H1 (cell line): Measurements from ENCODE around the gene LCN6. TPM values are rescaled to one million over a fixed set of nuclear protein-coding genes. Genes with fewer than 3 reads are reported as not detected.

Experiments
- EGR1 ChIP-seq: IDR thresholded peaks from 2 replicates; pipeline ENCODE4 v1.6.1; 2011; ENCODE audit warnings: low read depth, low read length, borderline replicate concordance
- GTF2F1 ChIP-seq: IDR thresholded peaks from 2 replicates; pipeline ENCODE4 v1.6.1; 2012; ENCODE audit warnings: low read depth, low read length, improper control_type of control experiment, borderline replicate concordance
- JUN ChIP-seq: IDR thresholded peaks from 2 replicates; pipeline ENCODE4 v1.6.1; 2011; ENCODE audit warnings: low read depth, mild to moderate bottlenecking, improper control_type of control experiment, low read length
- JUND ChIP-seq: IDR thresholded peaks from 2 replicates; pipeline ENCODE4 v1.6.1; 2011; ENCODE audit warnings: mild to moderate bottlenecking, improper control_type of control experiment, low read length
- RBBP5 ChIP-seq: IDR thresholded peaks from 2 replicates; pipeline ENCODE4 v1.7.1; 2012; ENCODE audit warnings: low read depth, mild to moderate bottlenecking, inconsistent platforms, low read length, moderate library complexity, borderline replicate concordance
- SIX5 ChIP-seq: IDR thresholded peaks from 2 replicates; pipeline ENCODE4 v1.6.1; 2011; ENCODE audit warnings: mild to moderate bottlenecking, low read depth, low read length
- SP4 ChIP-seq: IDR thresholded peaks from 2 replicates; pipeline ENCODE4 v1.6.1; 2012; ENCODE audit warnings: low read length, inconsistent platforms
- TEAD4 ChIP-seq: IDR thresholded peaks from 2 replicates; pipeline ENCODE4 v1.6.1; 2012; ENCODE audit warnings: low read depth, low read length, inconsistent platforms, mixed read lengths
- YY1 ChIP-seq: IDR thresholded peaks from 2 replicates; pipeline ENCODE4 v1.6.1; 2011; ENCODE audit warnings: low read depth, mild to moderate bottlenecking, low read length
- polyA plus RNA-seq, 7 experiments: library from polyadenylated mRNA; depleted of rRNA in 3 of 7; stranded (reverse) in 5 of 7; unstranded in 2 of 7; fragments of >200 nt in 5 of 7; fragments of 200-250 nt in 2 of 7; gene quantifications; 1 replicate in 5 of 7; 2 replicates in 1 of 7; 4 replicates in 1 of 7; pipeline versions ENCODE4 v1.2.1 to v1.2.3, GENCODE V29; 2011 to 2013; ENCODE audit warnings: missing spikeins in 2 of 7, mixed read lengths in 2 of 7
- total RNA-seq: library from RNA; stranded (reverse); fragmentation: NEBNext Ultra II Directional; extraction: Animal tissue kit (Norgen Biotek cat#: 25700); gene quantifications from 2 replicates; pipeline ENCODE4 v1.2.1, GENCODE V29; 2021
- TF ChIP-seq, protein P1 (sequence below): fragments of 300-600 bp; sonication (generic); IDR thresholded peaks from 2 replicates; pipeline ENCODE4 v1.7.1; 2012; ENCODE audit warnings: low read length, moderate library complexity, mild to moderate bottlenecking, inconsistent platforms; ENCODE audit not compliant: insufficient replicate concordance
- TF ChIP-seq, protein P2 (sequence below): IDR thresholded peaks from 2 replicates; pipeline ENCODE4 v1.6.1; 2012; ENCODE audit warnings: inconsistent platforms

Gene LCN6
- total and polyA plus RNA-seq, 2 of the 8 experiments (the other 6 are each of a cell fraction or from before 2014, with no cell fraction given) = not detected

DNA sequence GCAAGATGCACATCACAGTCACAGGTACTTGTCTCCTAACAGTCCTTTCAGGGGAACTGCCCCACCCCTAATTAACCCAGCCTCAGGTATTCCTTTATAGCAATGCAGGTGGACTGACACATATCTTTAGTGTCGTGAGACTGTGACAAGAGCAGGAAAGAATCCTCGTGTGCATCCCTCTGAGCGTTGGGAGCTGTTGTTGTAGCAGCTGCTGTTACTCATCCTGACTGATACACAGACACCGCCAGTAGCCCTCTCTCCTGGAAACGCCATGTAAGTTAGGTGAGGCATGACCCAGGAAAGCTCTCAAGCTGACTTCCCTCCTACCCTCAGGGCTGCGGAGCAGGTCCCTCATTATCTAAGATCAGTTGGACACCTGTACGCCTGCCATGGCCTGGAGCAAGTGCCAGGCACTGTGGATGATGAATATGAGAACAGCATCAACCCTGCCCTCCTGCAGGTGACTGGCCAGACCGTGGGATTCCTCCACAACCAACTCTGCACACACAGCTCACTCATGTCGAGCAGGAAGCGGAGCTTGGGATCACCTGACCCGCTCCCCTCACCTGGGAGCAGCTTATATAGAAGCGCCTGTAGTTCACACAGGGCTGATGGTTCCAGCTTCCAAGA, 26.2 kb upstream of the LCN6 start (continued):
- TF ChIP-seq, protein P1, sequence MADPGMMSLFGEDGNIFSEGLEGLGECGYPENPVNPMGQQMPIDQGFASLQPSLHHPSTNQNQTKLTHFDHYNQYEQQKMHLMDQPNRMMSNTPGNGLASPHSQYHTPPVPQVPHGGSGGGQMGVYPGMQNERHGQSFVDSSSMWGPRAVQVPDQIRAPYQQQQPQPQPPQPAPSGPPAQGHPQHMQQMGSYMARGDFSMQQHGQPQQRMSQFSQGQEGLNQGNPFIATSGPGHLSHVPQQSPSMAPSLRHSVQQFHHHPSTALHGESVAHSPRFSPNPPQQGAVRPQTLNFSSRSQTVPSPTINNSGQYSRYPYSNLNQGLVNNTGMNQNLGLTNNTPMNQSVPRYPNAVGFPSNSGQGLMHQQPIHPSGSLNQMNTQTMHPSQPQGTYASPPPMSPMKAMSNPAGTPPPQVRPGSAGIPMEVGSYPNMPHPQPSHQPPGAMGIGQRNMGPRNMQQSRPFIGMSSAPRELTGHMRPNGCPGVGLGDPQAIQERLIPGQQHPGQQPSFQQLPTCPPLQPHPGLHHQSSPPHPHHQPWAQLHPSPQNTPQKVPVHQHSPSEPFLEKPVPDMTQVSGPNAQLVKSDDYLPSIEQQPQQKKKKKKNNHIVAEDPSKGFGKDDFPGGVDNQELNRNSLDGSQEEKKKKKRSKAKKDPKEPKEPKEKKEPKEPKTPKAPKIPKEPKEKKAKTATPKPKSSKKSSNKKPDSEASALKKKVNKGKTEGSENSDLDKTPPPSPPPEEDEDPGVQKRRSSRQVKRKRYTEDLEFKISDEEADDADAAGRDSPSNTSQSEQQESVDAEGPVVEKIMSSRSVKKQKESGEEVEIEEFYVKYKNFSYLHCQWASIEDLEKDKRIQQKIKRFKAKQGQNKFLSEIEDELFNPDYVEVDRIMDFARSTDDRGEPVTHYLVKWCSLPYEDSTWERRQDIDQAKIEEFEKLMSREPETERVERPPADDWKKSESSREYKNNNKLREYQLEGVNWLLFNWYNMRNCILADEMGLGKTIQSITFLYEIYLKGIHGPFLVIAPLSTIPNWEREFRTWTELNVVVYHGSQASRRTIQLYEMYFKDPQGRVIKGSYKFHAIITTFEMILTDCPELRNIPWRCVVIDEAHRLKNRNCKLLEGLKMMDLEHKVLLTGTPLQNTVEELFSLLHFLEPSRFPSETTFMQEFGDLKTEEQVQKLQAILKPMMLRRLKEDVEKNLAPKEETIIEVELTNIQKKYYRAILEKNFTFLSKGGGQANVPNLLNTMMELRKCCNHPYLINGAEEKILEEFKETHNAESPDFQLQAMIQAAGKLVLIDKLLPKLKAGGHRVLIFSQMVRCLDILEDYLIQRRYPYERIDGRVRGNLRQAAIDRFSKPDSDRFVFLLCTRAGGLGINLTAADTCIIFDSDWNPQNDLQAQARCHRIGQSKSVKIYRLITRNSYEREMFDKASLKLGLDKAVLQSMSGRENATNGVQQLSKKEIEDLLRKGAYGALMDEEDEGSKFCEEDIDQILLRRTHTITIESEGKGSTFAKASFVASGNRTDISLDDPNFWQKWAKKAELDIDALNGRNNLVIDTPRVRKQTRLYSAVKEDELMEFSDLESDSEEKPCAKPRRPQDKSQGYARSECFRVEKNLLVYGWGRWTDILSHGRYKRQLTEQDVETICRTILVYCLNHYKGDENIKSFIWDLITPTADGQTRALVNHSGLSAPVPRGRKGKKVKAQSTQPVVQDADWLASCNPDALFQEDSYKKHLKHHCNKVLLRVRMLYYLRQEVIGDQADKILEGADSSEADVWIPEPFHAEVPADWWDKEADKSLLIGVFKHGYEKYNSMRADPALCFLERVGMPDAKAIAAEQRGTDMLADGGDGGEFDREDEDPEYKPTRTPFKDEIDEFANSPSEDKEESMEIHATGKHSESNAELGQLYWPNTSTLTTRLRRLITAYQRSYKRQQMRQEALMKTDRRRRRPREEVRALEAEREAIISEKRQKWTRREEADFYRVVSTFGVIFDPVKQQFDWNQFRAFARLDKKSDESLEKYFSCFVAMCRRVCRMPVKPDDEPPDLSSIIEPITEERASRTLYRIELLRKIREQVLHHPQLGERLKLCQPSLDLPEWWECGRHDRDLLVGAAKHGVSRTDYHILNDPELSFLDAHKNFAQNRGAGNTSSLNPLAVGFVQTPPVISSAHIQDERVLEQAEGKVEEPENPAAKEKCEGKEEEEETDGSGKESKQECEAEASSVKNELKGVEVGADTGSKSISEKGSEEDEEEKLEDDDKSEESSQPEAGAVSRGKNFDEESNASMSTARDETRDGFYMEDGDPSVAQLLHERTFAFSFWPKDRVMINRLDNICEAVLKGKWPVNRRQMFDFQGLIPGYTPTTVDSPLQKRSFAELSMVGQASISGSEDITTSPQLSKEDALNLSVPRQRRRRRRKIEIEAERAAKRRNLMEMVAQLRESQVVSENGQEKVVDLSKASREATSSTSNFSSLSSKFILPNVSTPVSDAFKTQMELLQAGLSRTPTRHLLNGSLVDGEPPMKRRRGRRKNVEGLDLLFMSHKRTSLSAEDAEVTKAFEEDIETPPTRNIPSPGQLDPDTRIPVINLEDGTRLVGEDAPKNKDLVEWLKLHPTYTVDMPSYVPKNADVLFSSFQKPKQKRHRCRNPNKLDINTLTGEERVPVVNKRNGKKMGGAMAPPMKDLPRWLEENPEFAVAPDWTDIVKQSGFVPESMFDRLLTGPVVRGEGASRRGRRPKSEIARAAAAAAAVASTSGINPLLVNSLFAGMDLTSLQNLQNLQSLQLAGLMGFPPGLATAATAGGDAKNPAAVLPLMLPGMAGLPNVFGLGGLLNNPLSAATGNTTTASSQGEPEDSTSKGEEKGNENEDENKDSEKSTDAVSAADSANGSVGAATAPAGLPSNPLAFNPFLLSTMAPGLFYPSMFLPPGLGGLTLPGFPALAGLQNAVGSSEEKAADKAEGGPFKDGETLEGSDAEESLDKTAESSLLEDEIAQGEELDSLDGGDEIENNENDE = no peak
- TF ChIP-seq YY1 (no peak), JUN (no peak), JUND (no peak), GTF2F1 (no peak), EGR1 (no peak), SIX5 (no peak), TEAD4 (no peak), SP4 (no peak), RBBP5 (no peak)
- TF ChIP-seq, protein P2, sequence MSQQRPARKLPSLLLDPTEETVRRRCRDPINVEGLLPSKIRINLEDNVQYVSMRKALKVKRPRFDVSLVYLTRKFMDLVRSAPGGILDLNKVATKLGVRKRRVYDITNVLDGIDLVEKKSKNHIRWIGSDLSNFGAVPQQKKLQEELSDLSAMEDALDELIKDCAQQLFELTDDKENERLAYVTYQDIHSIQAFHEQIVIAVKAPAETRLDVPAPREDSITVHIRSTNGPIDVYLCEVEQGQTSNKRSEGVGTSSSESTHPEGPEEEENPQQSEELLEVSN = no peak
